Adrenal gland (tissue), 5 donors: ENCODE results near the gene DUSP16.
"Not testable (repeated sequence)": the region's sequence is repeated elsewhere in the genome, so short reads cannot be mapped to it uniquely, and the experiment has no call there.

Source experiments
- CTCF ChIP-seq, 6 experiments: fragments of 450-650 bp in 4 of 6; fragments of 200-600 bp in 2 of 6; sonication (generic) in 1 of 6; IDR thresholded peaks; 1 replicate in 5 of 6; 2 replicates in 1 of 6; pipeline versions ENCODE4 v1.5.1 to v1.8.0; 2016 to 2021; ENCODE audit warnings: antibody characterized with exemption in 6 of 6, mild to moderate bottlenecking in 2 of 6, moderate library complexity in 1 of 6
- POLR2A ChIP-seq, 2 donors: fragments of 450-650 bp; IDR thresholded peaks; one replicate each; pipeline ENCODE4 v1.6.1; 2017; ENCODE audit warnings: antibody characterized with exemption in 2 of 2, mild to moderate bottlenecking in 2 of 2, moderate library complexity in 1 of 2
- donor health status: DM: no; HTN: no; CAD: no.

- not testable (repeated sequence) for TF ChIP-seq CTCF, POLR2A (IDR thresholded peaks at IDR 0.05)
Observed at GRCh38 chr12:12502130-12502814, 60.4 kb downstream of the DUSP16 start.
